Progenitor cell of endocrine pancreas (in vitro differentiated cells): ENCODE results near the gene SLC9A7. TPM values are rescaled to one million over a fixed set of nuclear protein-coding genes. Genes with fewer than 3 reads are reported as not detected.

ENCODE experiments used
- DNase-seq: peaks from one replicate; pipeline ENCODE4 v3.0.0; 2021; ENCODE audit warnings: low spot score; ENCODE audit not compliant: unreplicated experiment
- H3K27ac Mint-ChIP-seq: 2 replicates; pipeline ENCODE4 v1.8.0; 2021; ENCODE audit warnings: mild to moderate bottlenecking, moderate library complexity, mixed read lengths
- H3K27me3 Mint-ChIP-seq: 2 replicates; pipeline ENCODE4 v1.8.0; 2021; ENCODE audit warnings: mixed read lengths
- H3K36me3 Mint-ChIP-seq: 2 replicates; pipeline ENCODE4 v1.8.0; 2022; ENCODE audit warnings: mixed read lengths; ENCODE audit not compliant: insufficient read depth
- H3K4me1 Mint-ChIP-seq: 2 replicates; pipeline ENCODE4 v1.8.0; 2021; ENCODE audit warnings: low read depth, mixed read lengths
- H3K4me3 Mint-ChIP-seq: 2 replicates; pipeline ENCODE4 v1.8.0; 2021; ENCODE audit warnings: low read depth, mild to moderate bottlenecking, moderate library complexity, mixed read lengths
- H3K9me3 Mint-ChIP-seq: 2 replicates; pipeline ENCODE4 v1.8.0; 2021; ENCODE audit warnings: low read depth, mixed read lengths
- total RNA-seq: library from RNA; stranded (reverse); gene quantifications from 2 replicates; pipeline ENCODE4 v1.2.1, GENCODE V29; 2021
- TF ChIP-seq, protein P1 (sequence below): fragments of 200-600 bp; sonication (generic); IDR thresholded peaks from one replicate; pipeline ENCODE4 v1.5.0; 2021; ENCODE audit warnings: antibody characterized with exemption, mild to moderate bottlenecking; ENCODE audit not compliant: unreplicated experiment

SLC9A7 gene
- total RNA-seq, 1 donor from 2014 or later, result 9.5 TPM

DNA sequence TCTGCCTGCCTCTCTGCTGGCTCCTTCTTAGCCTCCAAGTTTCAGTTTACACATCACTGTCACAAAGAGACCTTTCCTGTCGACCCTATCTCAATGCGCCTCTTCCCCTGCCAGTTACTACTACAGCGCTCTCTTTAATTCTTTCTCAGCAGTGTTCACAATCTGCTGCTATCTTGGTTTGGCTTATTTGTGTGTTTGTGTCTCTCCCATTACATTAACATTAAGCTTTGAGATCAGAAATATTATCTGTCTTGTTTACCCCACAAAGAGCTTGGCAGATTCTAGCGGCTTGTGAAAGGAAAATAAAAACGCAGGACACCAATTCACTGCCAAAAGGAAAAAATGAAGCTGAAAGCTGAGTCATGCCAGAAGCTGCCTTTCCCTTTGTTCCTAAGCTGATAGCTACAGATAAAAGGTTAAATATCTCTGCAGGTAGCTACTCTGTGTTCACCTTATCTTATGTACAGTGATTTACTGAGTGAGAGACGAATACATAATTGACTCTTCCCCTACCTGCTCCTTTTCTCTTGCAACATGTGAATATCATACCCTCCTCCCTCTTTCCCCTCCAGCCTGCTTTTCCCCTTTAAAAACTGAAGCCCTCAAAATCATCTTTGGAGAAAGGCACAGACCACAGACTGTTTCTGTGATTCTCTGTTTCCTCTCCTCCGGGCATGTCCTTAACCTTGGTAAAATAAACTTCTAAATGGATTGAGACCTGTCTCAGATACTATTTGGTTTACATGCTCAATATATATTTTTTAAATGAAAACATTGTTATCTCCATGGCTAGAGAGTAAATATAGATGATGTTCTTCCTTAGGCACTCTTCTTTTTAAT is 19.3 kb upstream of the SLC9A7 start:
- H3K36me3 Mint-ChIP-seq, result no peaks in the 10 kb centered on the region
- DNase-seq, result no peak
- H3K27me3 Mint-ChIP-seq, result peaks cover 9% of the 10 kb centered on the region
- H3K4me3 Mint-ChIP-seq, result no peak overlapping the region
- peaks cover 6% of the 10 kb centered on the region for H3K4me1 Mint-ChIP-seq
- H3K9me3 Mint-ChIP-seq, result peaks cover 8% of the 10 kb centered on the region
- peak overlapping the region; percentile 38 for H3K27ac Mint-ChIP-seq
- TF ChIP-seq, protein P1, sequence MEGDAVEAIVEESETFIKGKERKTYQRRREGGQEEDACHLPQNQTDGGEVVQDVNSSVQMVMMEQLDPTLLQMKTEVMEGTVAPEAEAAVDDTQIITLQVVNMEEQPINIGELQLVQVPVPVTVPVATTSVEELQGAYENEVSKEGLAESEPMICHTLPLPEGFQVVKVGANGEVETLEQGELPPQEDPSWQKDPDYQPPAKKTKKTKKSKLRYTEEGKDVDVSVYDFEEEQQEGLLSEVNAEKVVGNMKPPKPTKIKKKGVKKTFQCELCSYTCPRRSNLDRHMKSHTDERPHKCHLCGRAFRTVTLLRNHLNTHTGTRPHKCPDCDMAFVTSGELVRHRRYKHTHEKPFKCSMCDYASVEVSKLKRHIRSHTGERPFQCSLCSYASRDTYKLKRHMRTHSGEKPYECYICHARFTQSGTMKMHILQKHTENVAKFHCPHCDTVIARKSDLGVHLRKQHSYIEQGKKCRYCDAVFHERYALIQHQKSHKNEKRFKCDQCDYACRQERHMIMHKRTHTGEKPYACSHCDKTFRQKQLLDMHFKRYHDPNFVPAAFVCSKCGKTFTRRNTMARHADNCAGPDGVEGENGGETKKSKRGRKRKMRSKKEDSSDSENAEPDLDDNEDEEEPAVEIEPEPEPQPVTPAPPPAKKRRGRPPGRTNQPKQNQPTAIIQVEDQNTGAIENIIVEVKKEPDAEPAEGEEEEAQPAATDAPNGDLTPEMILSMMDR, result no peak

DNA sequence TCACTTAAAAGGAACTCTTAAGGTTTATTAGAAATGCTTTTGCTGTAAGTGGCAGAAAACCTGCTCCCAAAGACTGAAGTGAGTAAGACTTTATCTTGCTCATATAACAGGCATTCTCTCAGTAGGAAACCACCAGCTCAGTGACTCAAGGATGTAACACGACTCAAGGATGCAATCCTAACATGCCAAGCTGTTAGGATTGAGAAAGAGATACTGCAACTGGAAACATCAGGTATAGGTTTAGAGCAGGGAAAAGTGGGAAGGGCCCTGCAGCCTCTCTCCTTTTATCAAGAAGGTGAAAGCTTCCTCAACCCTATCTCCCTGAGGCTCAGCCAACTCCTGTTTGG is 11.9 kb upstream of the SLC9A7 start:
- TF ChIP-seq, protein P1, result no peak
- Mint-ChIP-seq H3K27ac (no peak overlapping the region), H3K4me1 (no peaks in the 10 kb centered on the region), H3K36me3 (no peaks in the 10 kb centered on the region), H3K4me3 (no peak overlapping the region), H3K27me3 (no peaks in the 10 kb centered on the region), H3K9me3 (peaks cover 28% of the 10 kb centered on the region)
- DNase-seq, result no peak

DNA sequence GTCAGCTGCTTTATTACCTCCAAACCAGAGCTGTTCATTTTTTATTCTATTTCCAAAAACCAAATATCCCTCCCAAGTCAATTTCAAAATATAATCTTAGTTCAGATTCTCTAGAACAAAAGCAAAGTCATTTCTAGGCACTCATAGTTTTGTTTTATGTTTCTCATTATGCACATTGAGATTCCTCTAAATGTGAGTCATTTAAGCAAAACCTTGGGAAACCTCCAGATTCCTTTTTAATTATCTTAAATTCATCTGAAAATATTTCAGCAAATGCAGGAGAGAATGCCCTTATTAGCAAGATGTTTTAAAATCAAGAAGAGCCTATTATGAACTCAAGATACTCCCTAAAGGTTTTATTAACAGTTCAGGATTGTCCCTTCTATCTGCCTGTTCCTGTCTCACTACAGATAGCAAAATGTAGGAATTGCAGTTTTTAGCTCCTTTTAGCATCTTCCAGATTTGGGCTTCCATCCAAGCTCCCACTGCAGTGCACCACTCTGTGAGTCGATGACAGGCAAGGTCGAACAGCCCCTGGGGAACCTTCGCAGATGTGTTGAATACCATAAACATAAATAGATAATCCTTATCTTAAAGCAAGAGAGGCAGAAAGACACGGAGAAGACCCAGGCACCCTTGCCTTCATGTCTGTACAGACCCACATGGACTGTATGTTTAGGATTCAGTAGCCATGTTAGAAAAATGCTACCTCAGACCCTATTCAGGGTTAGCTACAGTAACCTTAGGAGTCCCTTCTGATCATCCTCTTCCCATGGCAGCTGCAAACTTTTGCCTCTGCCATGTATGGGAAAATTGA is 11.3 kb upstream of the SLC9A7 start:
- H3K4me1 Mint-ChIP-seq, result no peaks in the 10 kb centered on the region
- H3K9me3 Mint-ChIP-seq, result peaks cover 29% of the 10 kb centered on the region
- no peaks in the 10 kb centered on the region for H3K27me3 Mint-ChIP-seq
- DNase-seq, result no peak
- no peak overlapping the region for H3K27ac Mint-ChIP-seq
- H3K36me3 Mint-ChIP-seq, result no peaks in the 10 kb centered on the region
- TF ChIP-seq, protein P1, result no peak
- H3K4me3 Mint-ChIP-seq, result no peak overlapping the region

DNA sequence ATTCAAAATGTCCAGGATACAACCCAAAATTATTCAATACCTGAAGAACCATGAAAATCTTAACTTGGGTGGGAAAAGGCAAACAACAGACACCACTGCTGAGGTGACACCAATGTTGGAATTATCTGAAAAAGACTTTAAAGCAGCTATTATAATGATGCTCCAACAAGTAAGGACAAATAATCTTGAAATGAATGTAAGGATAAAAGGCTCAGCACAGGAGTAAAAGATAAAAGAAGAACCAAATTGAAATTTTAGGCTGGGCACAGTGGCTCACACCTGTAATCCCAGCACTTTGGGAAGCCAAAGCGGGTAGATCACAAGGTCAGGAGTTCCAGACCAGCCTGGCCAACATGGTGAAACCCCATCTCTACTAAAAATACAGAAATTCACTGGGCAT is 4.0 kb upstream of the SLC9A7 start:
- H3K4me3 Mint-ChIP-seq, result no peak overlapping the region
- H3K27me3 Mint-ChIP-seq, result no peaks in the 10 kb centered on the region
- H3K4me1 Mint-ChIP-seq, result peaks cover 2% of the 10 kb centered on the region
- H3K9me3 Mint-ChIP-seq, result peaks cover 17% of the 10 kb centered on the region
- DNase-seq, result no peak
- TF ChIP-seq, protein P1, result no peak
- H3K27ac Mint-ChIP-seq, result no peak overlapping the region
- no peaks in the 10 kb centered on the region for H3K36me3 Mint-ChIP-seq

DNA sequence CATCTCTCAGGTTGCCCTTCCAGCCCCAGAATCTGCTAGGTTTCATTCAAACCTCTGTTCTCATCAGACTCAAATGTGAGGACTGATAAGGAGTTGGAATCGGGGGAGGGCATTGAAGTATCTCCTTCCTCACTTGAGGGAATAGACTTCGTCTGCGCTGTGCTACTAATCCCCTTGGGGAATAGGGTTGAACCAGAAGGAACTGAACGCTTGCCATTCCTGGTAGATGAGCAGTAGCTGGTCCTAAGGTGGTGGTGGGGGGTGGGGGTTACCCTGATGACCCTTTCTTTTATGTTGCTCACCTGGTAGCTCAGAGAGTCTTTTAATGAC is 692 bp upstream of the SLC9A7 start:
- H3K9me3 Mint-ChIP-seq, result peaks cover 15% of the 10 kb centered on the region

More for the DNA sequence above, 692 bp upstream of the SLC9A7 start:
- H3K4me1 Mint-ChIP-seq, result peaks cover 9% of the 10 kb centered on the region
- no peaks in the 10 kb centered on the region for H3K36me3 Mint-ChIP-seq
- H3K27me3 Mint-ChIP-seq, result no peaks in the 10 kb centered on the region
- H3K27ac Mint-ChIP-seq, result peak overlapping the region; percentile 9
- TF ChIP-seq, protein P1, result no peak
- peak overlapping the region; percentile 64 for H3K4me3 Mint-ChIP-seq
- DNase-seq, result no peak
